Measurements from ENCODE around the gene ERAP2. TPM values are rescaled to one million over a fixed set of nuclear protein-coding genes. Genes with fewer than 3 reads are reported as not detected.
A peak's percentile ranks its signal among the peaks of the same experiment; 100 is the strongest.

The ERAP2 gene
- total and polyA plus RNA-seq, 10 of the 15 experiments (the other 5 are each of a cell fraction or from before 2014, with no cell fraction given), result 4.0 to 28.7 (median 11.7) TPM

DNA sequence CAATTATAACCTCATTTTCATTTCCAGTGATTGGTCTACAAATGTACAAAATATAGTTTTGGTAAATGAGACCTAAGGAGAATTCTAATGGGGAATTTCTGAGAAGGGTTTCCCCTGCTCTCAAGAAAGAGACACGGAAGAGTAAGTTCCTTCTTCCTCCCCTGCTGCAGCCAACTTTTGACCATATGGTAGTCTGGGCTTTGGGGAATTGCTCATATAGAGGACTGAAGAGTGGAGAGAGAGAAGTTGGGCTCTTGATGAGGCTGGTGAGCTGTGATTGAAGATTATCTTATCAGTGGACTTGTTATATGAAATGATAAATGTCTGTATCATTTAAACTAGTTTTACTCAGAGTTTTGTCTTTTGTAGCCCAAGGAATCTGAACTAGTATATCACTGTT lies 55.3 kb downstream of the ERAP2 start (continued):
- TF ChIP-seq RUNX3 (IDR thresholded peaks at IDR 0.05; ENCODE audit: low read length) (no peak), JUNB (IDR thresholded peaks at IDR 0.05) (peak; percentile 24; the same call in 1 of the 2 replicates), SREBF1 (IDR thresholded peaks at IDR 0.05; ENCODE audit: low read length) (no peak), NR2F1 (conservative IDR thresholded peaks at IDR 0.05) (no peak), GABPA (IDR thresholded peaks at IDR 0.05; ENCODE audit: low read depth) (no peak), EZH2 (IDR thresholded peaks at IDR 0.05; ENCODE audit: borderline replicate concordance, control insufficient read depth, low read depth, low read length) (no peak), CBFB (IDR thresholded peaks at IDR 0.05; ENCODE audit: low read depth) (no peak), IRF4 (IDR thresholded peaks at IDR 0.05; ENCODE audit: low read depth, low read length) (no peak), SMAD1 (IDR thresholded peaks at IDR 0.05; ENCODE audit: low read depth, partially characterized antibody) (no peak), POLR2AphosphoS2 (IDR thresholded peaks at IDR 0.05; ENCODE audit: low read depth, low read length) (0 out of 2 replicates have a peak, but pooled peaks have one; percentile 58), TCF12 (IDR thresholded peaks at IDR 0.05; ENCODE audit: low read depth, low read length) (no peak), POU2F2 (IDR thresholded peaks at IDR 0.05; ENCODE audit: borderline replicate concordance, low read depth, low read length) (peak; percentile 26; the same call in 1 of the 3 replicates), CEBPB (IDR thresholded peaks at IDR 0.05; ENCODE audit: borderline replicate concordance in 1 of 2, low read depth in 2 of 2, low read length in 2 of 2) (no peak), PAX8 (IDR thresholded peaks at IDR 0.05) (no peak), CHD1 (IDR thresholded peaks at IDR 0.05; ENCODE audit: low read depth, low read length) (no peak), SREBF2 (IDR thresholded peaks at IDR 0.05; ENCODE audit: low read length) (no peak), SMARCA5 (IDR thresholded peaks at IDR 0.05) (no peak), IKZF1 (conservative IDR thresholded peaks at IDR 0.05) (no peak), CHD2 (IDR thresholded peaks at IDR 0.05; ENCODE audit: borderline replicate concordance, low read depth, low read length) (no peak), ZNF217 (IDR thresholded peaks at IDR 0.05) (no peak), ZNF384 (IDR thresholded peaks at IDR 0.05; ENCODE audit: borderline replicate concordance, low read depth, low read length) (no peak), SP1 (IDR thresholded peaks at IDR 0.05; ENCODE audit: low read depth, low read length) (no peak), TARDBP (IDR thresholded peaks at IDR 0.05; ENCODE audit: borderline replicate concordance) (no peak), NR2C1 (IDR thresholded peaks at IDR 0.05) (no peak), MYC (IDR thresholded peaks at IDR 0.05; ENCODE audit: insufficient read depth, insufficient read length, insufficient replicate concordance, low read length, severe bottlenecking) (no peak), CBX3 (IDR thresholded peaks at IDR 0.05; ENCODE audit: borderline replicate concordance, low read depth) (no peak), ZNF274 (IDR thresholded peaks at IDR 0.05; ENCODE audit: insufficient read depth, insufficient read length) (no peak), ATF7 (IDR thresholded peaks at IDR 0.05; ENCODE audit: low read depth) (no peak), HDAC2 (IDR thresholded peaks at IDR 0.05) (no peak), SRF (IDR thresholded peaks at IDR 0.05; ENCODE audit: low read depth in 2 of 2, low read length in 2 of 2) (no peak)
- TF ChIP-seq, protein P1, sequence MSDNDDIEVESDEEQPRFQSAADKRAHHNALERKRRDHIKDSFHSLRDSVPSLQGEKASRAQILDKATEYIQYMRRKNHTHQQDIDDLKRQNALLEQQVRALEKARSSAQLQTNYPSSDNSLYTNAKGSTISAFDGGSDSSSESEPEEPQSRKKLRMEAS (IDR thresholded peaks at IDR 0.05; ENCODE audit: low read depth, low read length), result no peak
- TF ChIP-seq, protein P2, sequence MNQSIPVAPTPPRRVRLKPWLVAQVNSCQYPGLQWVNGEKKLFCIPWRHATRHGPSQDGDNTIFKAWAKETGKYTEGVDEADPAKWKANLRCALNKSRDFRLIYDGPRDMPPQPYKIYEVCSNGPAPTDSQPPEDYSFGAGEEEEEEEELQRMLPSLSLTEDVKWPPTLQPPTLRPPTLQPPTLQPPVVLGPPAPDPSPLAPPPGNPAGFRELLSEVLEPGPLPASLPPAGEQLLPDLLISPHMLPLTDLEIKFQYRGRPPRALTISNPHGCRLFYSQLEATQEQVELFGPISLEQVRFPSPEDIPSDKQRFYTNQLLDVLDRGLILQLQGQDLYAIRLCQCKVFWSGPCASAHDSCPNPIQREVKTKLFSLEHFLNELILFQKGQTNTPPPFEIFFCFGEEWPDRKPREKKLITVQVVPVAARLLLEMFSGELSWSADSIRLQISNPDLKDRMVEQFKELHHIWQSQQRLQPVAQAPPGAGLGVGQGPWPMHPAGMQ (IDR thresholded peaks at IDR 0.05; ENCODE audit: borderline replicate concordance), result no peak
- TF ChIP-seq, protein P3, sequence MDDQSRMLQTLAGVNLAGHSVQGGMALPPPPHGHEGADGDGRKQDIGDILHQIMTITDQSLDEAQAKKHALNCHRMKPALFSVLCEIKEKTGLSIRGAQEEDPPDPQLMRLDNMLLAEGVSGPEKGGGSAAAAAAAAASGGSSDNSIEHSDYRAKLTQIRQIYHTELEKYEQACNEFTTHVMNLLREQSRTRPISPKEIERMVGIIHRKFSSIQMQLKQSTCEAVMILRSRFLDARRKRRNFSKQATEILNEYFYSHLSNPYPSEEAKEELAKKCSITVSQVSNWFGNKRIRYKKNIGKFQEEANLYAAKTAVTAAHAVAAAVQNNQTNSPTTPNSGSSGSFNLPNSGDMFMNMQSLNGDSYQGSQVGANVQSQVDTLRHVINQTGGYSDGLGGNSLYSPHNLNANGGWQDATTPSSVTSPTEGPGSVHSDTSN (IDR thresholded peaks at IDR 0.05; ENCODE audit: insufficient replicate concordance, low read depth, low read length), result no peak
- TF ChIP-seq, protein P4, sequence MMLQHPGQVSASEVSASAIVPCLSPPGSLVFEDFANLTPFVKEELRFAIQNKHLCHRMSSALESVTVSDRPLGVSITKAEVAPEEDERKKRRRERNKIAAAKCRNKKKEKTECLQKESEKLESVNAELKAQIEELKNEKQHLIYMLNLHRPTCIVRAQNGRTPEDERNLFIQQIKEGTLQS (IDR thresholded peaks at IDR 0.05; ENCODE audit: borderline replicate concordance, extremely low read depth, low read depth, low read length), result no peak

All from GM12878 (cell line).